Kidney (tissue), 14 donors: ENCODE results near the gene APC2. TPM values are rescaled to one million over a fixed set of nuclear protein-coding genes. Genes with fewer than 3 reads are reported as not detected.

Experiments used
- DNase-seq, 5 donors: peaks; one replicate each; pipeline ENCODE4 v3.0.0-alpha.2; 2013 to 2020
- FAIRE-seq: peaks from 2 replicates; lab custom pipeline; 2012; peaks lifted over from hg19 to GRCh38; lab: Jason Lieb, UNC
- H3K27ac ChIP-seq, 2 donors: one replicate each; pipeline ENCODE4 v1.7.0; 2013; ENCODE audit warnings: low read depth in 2 of 2, low read length in 2 of 2, inconsistent platforms in 1 of 2
- H3K27me3 ChIP-seq: one replicate; pipeline ENCODE4 v1.7.1; 2013; ENCODE audit warnings: low read length, inconsistent platforms; ENCODE audit not compliant: control insufficient read depth, insufficient read depth
- H3K36me3 ChIP-seq, 3 donors: one replicate each; pipeline versions ENCODE4 v1.7.0 to v1.7.1; 2013; ENCODE audit warnings: low read length in 3 of 3, control low read depth in 1 of 3, inconsistent platforms in 1 of 3; ENCODE audit not compliant: insufficient read depth in 3 of 3, control insufficient read depth in 2 of 3
- H3K4me1 ChIP-seq, 3 donors: one replicate each; pipeline versions ENCODE4 v1.7.0 to v1.7.1; 2013; ENCODE audit warnings: low read length in 3 of 3, inconsistent platforms in 1 of 3, low read depth in 1 of 3; ENCODE audit not compliant: control insufficient read depth in 2 of 3, insufficient read depth in 2 of 3
- H3K4me3 ChIP-seq, 3 donors: one replicate each; pipeline versions ENCODE4 v1.7.0 to v1.8.1; 2013; ENCODE audit warnings: low read length in 3 of 3, control low read depth in 1 of 3, inconsistent platforms in 1 of 3
- H3K9ac ChIP-seq, 3 donors: one replicate each; pipeline versions ENCODE4 v1.7.0 to v1.7.1; 2013; ENCODE audit warnings: low read length in 3 of 3, control low read depth in 1 of 3, inconsistent platforms in 1 of 3
- H3K9me3 ChIP-seq, 3 donors: one replicate each; pipeline versions ENCODE4 v1.7.0 to v1.7.1; 2013; ENCODE audit warnings: low read length in 3 of 3, control low read depth in 1 of 3, inconsistent platforms in 1 of 3; ENCODE audit not compliant: control insufficient read depth in 2 of 3, insufficient read depth in 1 of 3
- intact Hi-C: fragments of 100-400 bp; cut with DNase I; formaldehyde crosslinking; loops from one replicate; pipeline ENCODE4 v1.11.1; 2022
- polyA plus RNA-seq: library from polyadenylated mRNA; stranded (reverse); fragments of 350-450 nt; fragmentation: Illumina TruSeq; extraction: RNeasy Lipid Tissue Mini Kit (QIAGEN cat#74804); gene quantifications from one replicate; pipeline ENCODE4 v1.2.3, GENCODE V29; 2014; ENCODE audit warnings: low read depth, low replicate concordance; ENCODE audit not compliant: insufficient read depth
- total RNA-seq: library from RNA; stranded (reverse); fragmentation: NEBNext Ultra II Directional; extraction: Animal tissue kit (Norgen Biotek cat#: 25700); gene quantifications from one replicate; pipeline ENCODE4 v1.2.1, GENCODE V29; 2021
- TF ChIP-seq, protein P1 (sequence below): IDR thresholded peaks from 3 replicates; pipeline ENCODE4 v1.5.1; 2012; ENCODE audit warnings: mild to moderate bottlenecking, moderate library complexity, borderline replicate concordance; ENCODE audit not compliant: insufficient read depth; ENCODE audit errors: extremely low read depth
- donor health status: control.
- donor health status: control.
- donor health status: control.
- donor health status: control.
- donor health status: control.
- donor health status: DM: yes; HTN: yes; CAD: no.
- donor health status: Normal renal cell carcinoma (clear cell type).

APC2 gene
- total and polyA plus RNA-seq, 2 donors from 2014 or later = 0.25 TPM; not detected in 1

DNA sequence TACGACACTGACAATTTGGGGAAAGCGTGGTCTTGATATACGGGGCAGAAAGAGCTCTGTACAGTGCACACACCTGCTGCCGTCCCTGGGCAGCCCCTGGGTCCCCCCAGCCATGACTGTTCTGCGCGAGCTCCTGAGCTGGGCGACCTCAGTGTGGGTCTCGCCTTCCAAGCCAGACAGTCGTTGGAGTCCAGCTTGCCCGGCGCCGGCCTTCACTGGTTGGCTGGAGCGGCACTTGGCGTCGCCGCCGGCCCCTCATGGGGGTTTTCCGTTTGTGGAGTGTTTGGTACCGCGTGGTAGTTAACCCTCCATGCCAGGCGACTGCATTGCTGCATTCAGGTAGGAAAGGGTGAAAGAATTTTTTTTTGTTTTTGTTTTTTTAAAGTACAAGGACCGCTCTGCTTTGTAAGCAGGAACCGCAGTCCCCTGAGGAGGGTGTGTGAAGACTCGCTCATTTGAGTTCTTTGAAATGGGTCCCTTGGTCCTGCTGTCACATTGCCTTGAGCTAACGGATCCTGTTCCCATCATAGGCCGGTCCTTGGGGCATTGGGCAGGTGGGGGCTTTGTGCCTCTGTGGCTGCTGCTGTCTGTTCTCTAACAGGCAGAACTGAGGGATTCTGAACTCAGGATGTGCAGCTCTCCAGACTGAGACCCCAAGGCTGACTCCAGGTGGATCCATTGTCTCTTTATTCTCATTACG is 22.6 kb upstream of the APC2 start:
- H3K4me3 ChIP-seq = no peak overlapping the region
- no peaks in the 10 kb centered on the region for H3K27me3 ChIP-seq
- intact Hi-C loops = no loop called here
- no peak overlapping the region for H3K27ac ChIP-seq
- H3K36me3 ChIP-seq = peaks cover 0 to 39% (median 24%) of the 10 kb centered on the region in 3 donors
- DNase-seq (no peak), FAIRE-seq (no peak)
- peaks cover 0 to 25% (median 24%) of the 10 kb centered on the region in 3 donors for H3K4me1 ChIP-seq
- no peak overlapping the region for H3K9ac ChIP-seq
- H3K9me3 ChIP-seq = no peaks in the 10 kb centered on the region
- TF ChIP-seq, protein P1, sequence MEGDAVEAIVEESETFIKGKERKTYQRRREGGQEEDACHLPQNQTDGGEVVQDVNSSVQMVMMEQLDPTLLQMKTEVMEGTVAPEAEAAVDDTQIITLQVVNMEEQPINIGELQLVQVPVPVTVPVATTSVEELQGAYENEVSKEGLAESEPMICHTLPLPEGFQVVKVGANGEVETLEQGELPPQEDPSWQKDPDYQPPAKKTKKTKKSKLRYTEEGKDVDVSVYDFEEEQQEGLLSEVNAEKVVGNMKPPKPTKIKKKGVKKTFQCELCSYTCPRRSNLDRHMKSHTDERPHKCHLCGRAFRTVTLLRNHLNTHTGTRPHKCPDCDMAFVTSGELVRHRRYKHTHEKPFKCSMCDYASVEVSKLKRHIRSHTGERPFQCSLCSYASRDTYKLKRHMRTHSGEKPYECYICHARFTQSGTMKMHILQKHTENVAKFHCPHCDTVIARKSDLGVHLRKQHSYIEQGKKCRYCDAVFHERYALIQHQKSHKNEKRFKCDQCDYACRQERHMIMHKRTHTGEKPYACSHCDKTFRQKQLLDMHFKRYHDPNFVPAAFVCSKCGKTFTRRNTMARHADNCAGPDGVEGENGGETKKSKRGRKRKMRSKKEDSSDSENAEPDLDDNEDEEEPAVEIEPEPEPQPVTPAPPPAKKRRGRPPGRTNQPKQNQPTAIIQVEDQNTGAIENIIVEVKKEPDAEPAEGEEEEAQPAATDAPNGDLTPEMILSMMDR = no peak

DNA sequence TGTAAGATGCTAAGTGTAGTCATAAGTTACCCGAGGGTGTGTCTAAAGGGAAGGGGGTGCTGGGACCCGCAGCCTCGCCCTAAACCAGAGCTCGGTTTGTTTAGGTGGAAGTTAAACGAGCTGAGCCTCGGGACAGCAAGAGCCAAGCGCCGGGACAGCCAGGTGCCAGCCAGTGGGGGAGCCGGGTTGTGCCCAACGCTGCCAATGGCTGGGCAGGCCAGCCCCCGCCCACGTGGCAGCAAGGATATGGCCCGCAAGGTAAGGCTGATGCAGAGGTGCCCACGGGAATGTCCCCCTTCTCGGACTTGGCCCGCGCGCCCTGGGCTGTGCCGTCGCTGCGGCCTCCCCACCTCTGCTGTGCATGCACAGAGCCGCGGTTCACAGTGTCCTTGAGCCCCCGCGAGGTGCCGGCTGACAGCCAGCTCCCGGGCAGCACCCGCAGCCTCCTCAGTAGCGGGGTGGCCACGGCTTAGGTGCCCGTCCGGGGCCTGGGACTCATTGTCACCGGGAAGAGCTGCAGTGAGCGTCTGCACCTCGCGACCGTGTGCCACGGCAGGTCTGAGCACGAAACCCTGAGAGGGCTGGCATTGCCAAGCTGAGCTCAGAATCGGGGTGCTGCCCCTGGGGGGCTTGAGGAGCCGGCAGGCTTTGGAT is 21.1 kb upstream of the APC2 start:
- no peak for FAIRE-seq
- no peaks in the 10 kb centered on the region for H3K27me3 ChIP-seq
- intact Hi-C loops = no loop called here

DNA sequence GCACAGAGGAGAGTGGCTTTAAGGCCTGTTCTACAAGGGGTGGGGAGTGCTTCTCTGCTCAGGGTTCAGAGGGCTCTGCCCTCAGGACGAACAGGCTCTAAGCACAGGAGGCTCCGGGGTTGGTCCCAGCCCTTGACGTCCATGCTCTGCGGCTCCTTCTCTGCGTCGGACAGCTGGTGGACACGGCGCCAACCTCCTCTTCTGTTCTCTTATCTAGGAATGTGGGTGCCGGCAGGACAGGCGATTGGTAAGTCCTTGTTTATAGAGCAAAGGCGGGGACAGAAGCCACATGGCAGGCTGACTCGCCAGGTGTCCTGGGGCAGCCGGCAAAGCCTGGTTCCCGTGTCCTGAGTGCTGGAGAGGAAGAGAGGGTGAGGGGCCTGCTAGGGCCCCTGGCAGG is 20.2 kb upstream of the APC2 start:
- no peaks in the 10 kb centered on the region for H3K27me3 ChIP-seq
- peaks cover 0 to 27% (median 15%) of the 10 kb centered on the region in 3 donors for H3K36me3 ChIP-seq
- DNase-seq (peak in 1 of 5 donors; percentile 43), FAIRE-seq (no peak)
- H3K27ac ChIP-seq = no peak overlapping the region
- H3K4me1 ChIP-seq = peaks cover 0 to 16% (median 8%) of the 10 kb centered on the region in 3 donors
- TF ChIP-seq, protein P1 = no peak
- H3K9ac ChIP-seq = no peak overlapping the region
- H3K4me3 ChIP-seq = no peak overlapping the region
- intact Hi-C loops = no loop called here
- no peaks in the 10 kb centered on the region for H3K9me3 ChIP-seq

More for the DNA sequence above, 21.1 kb upstream of the APC2 start:
- Histone ChIP-seq H3K4me1 (peaks cover 0 to 18% (median 11%) of the 10 kb centered on the region in 3 donors), H3K9me3 (no peaks in the 10 kb centered on the region), H3K9ac (no peak overlapping the region), H3K36me3 (peaks cover 0 to 29% (median 15%) of the 10 kb centered on the region in 3 donors), H3K27ac (no peak overlapping the region), H3K4me3 (no peak overlapping the region)
- DNase-seq = no peak
- TF ChIP-seq, protein P1 = no peak
